GM18858 (cell line): ENCODE data around the gene C19orf18.

Source experiments
- ATAC-seq: cut with Tn5 transposase; IDR thresholded peaks from one replicate; pipeline ENCODE4 v1.9.1; 2021; ENCODE audit not compliant: unreplicated experiment

Gene C19orf18

DNA sequence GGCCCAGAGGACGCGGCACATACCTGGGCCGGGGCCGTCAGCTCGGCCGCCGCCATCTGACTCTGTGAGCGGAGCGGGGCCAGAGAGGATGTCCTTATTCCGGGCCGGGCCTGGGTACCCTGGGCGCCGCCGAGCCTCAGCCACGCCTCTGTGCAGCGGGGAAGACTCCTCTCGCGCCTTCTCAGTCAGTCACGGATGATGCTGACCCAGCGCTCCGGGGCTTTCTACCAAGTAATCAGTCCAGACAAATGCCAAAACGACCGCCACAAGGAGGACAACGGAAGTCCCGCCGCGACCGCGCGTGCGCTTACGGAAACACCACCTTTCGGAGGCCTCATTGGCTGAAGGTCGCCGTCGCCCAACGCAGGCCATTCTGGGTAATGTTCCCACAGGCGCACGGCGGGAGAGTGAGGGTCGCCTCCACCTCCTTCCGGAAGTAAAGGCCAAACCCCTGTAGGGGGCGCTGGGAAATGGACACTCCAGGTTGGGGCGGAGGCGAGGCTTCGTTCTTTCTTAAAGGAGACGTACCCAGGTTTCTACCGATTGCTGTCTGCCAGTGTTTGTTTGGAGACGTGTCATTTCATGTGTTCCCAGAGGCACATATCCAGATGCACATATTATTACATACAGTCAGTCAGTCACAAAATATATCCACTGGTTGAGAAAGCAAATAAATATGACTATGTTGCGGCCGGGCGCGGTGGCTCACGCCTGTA lies 26.8 kb downstream of the C19orf18 start, which contains the start of gene ZNF256:
ZNF256 (minus strand) TSS at position 288 of the 716 bp plus-strand sequence; CDS start at position 56, 232 bp downstream.
- peak; percentile 67 for ATAC-seq

DNA sequence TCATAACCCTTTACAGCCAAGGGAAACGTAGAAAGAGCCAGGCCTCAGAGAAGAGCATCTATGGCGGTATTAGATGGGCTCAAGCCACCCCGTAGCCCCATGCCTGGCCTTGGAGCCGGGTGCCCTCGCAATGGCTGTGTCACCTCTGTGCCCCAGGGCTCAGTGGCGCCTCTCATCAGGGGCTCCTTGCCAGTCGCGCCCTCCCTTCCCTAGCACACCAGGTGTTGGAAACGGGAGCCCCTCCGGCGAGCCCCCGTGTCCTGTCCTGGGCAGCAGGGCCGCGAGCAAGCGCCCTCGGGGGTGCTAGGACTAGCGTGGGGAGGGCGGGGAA lies 27.3 kb downstream of the C19orf18 start:
- ATAC-seq, result no peak

DNA sequence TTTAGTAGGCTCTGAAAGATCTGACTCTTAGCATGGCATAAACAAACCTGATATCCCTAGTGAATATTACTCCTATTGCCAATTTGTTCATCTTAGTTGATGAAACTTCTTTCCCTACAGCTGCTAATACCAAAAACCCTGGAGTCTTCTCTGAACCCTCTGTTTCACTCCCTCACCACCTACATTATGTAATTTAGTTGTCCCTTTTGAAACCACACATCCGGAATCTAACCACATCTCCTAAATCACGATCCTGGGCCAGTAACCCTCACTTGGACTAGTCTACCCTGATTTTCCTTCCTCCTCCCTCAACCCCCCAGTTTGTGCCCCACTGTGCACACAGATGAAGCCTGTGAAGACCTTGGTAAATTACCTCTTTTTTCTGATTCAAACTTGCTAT lies 28.0 kb downstream of the C19orf18 start:
- no peak for ATAC-seq

DNA sequence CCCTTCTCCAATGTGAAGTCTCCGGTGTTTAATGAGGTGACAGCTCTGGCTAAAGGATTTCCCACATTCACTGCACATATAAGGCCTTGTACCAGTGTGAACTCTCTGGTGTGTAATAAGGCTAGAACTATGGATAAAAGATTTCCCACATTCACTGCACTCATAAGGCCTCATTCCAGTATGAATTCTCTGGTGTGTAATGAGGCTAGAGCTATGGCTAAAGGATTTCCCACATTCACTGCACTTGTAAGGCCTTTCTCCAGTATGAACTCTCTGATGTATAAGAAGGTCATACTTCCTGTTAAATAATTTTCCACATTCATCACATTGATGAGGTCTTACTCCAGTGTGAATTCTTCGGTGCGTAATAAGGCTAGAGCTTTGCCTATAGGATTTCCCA lies 32.7 kb downstream of the C19orf18 start:
- no peak for ATAC-seq

DNA sequence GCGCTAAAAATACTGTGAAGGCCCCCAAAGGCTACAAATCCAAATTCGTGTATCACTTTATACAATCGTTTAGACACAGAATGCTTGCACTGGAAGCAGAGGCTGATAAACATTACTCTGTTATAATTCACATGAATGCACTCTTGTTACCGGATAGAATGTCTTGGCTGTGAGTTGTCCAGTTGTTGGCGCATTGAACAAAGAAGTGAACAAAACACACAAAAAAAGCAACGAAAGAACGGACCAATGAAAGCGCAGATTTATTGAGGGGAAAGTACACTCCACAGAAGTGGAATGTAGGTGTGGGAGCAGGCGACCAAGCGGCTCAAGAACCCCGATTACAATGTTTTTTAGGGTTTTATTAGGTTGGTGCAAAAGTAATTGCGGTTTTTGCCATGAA lies 38.6 kb downstream of the C19orf18 start:
- no peak for ATAC-seq

DNA sequence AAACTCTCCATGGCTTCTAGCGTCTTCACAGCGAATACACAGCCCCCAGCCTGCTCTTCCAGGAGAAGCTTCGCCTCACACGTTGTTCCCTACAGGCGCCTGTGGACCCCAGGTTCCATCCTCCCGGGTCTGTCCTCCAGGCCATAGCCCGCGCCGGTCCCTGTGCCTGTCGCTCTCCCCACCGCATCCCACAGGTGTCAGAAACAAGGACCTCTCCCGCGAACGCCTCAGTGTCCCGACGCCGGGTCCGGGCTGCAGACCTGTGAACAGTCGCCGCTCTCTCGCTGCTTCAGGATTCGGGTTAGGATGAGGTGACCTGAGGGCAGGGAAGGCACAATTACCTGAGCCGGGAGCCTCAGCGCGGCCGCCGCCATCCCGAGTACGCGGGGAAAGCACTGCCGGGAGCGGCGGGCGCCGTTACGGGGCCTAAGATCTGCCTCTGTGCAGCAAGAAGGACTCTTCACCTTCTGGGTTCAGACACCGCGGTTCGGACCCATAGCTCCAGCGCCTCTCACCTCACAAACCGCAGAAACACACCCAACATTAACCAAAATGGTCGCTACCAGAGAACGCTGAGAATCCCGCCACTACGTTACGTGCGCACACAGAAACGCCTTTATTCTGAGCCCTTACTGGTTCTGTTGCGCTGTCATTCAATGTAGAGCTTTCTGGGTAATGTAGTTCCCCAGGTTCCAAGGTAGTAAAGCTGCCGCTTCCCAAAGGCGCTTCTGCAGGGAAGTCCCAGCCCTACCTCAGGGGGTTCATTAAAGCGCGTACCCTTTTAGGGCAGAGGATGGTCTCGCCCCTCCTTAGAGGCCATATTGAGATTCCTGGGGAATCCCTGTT lies 39.3 kb downstream of the C19orf18 start, which contains the start of gene ZNF418:
ZNF418 (minus strand) TSS at position 583 of the 846 bp plus-strand sequence. CDS start 1,580 bp downstream, outside the sequence.
- no peak for ATAC-seq

DNA sequence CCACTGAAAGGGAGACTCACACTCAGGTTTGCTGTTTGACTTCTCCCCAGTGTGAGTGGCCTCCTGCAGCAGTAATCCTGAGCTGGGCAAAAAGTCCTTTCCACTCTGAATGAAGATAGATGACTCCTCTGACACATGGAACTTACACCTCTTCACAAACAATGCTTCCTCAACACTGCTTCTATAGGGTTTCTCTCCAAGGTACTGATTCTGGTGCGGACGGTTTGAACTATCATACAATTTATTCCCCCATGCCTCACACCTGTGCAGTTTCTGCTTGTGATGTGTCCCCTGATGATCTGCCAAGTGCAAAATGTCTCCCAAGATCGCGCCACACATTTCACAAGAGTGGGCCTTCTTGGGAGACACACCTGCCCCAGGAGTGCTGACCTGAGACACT lies 46.7 kb downstream of the C19orf18 start:
- ATAC-seq, result no peak

DNA sequence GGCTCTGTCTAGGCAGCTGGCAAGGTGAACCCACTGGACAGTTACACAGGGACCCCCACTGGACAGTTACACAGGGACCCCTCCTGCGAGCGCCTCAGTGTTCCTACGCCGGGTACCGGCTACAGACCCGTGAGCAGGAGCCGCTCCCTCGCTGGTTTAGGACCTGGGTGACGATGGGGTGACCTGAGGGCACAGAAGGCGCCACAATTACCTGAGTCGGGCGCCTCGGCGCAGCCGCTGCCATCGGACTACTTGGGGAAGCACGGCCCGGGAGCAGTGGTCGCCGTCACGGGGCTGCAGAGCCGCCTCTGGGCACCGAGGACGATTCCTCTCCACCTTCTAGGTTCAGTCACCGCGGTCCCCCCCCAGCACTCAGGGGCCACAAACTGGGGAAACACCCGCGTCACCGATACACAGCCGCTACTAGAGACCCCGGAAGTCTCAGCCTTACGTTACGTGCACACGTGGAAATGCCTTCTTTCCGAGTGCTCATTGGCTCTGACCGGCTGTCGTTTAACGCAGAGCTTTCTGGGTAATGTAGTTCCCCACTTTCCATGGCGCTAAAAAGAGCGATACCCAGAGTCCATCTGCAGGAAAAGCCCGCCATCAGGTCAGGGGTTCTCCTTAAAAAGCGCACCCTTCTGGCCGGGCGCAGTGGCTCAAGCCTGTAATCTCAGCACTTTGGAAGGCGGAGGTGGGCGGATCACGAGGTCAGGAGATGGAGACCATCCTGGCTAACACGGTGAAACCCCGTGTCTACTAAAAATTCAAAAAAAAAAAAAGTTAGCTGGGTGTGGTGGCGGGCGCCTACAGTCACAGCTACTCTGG lies 58.0 kb downstream of the C19orf18 start, which contains the start of gene ZNF417:
ZNF417 (minus strand) TSS at position 425 of the 828 bp plus-strand sequence; CDS start at position 244, 181 bp downstream.
- ATAC-seq, result peak; percentile 96

DNA sequence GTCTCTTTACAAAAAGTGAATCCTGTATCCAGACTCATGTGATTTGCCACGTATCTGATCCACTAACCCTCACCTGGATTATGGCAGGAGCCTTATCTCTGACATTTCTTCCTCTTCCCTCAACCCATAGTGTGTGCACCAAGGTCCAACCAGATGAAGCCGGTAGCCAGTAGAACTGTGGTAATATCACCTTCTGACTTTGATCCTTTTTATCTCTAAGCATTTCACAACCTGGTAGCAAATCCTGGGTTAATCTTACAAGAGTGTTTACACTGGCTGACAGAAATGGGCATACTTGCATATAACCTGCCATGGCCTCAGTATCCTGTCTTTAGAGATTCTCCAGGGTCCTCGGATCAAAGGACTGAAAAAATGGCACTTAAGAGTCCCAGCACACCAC lies 59.8 kb downstream of the C19orf18 start:
- ATAC-seq, result no peak
